HCT116 (cell line): ENCODE results near the gene CPNE5. TPM values are rescaled to one million over a fixed set of nuclear protein-coding genes. Genes with fewer than 3 reads are reported as not detected.

ENCODE experiments used
- ATAC-seq: fragments of 200-7000 bp; cut with Tn5 transposase; 2 replicates; pipeline ENCODE4 v1.9.1; 2020; ENCODE audit warnings: mild to moderate bottlenecking, moderate library complexity
- BruUV-seq: library from RNA; stranded (reverse); fragments of 400-500 nt; replicated peaks from 2 replicates; lab custom pipeline; 2021; lab: Mats Ljungman, UMichigan
- CTCF ChIA-PET: fragments of 300-600 bp; sonication (Branson Sonifier 250); formaldehyde crosslinking; loops from one replicate; lab custom pipeline; 2021; ENCODE audit warnings: antibody characterized with exemption; lab: Charles Lee
- POLR2A ChIA-PET: fragments of 300-600, 350-600 bp; sonication (Branson Sonifier 250); formaldehyde crosslinking; loops from one replicate; lab custom pipeline; 2021; ENCODE audit warnings: antibody characterized with exemption; lab: Charles Lee
- RAD21 ChIA-PET, 2 experiments: fragments of 300-600 bp; sonication (Branson Sonifier 250); formaldehyde crosslinking; loops; one replicate each; lab custom pipeline; 2023; ENCODE audit warnings: low total read pairs in 2 of 2; ENCODE audit not compliant: uncharacterized antibody in 2 of 2, unreplicated experiment in 2 of 2, low non-redundant PET in 1 of 2; lab: Charles Lee
- DNase-seq: peaks from one replicate; pipeline ENCODE4 v3.0.0-alpha.2; 2010; ENCODE audit warnings: low read depth, low spot score
- H2AFZ ChIP-seq: fragments of 200-600 bp; shearing (Covaris generic), sonication (generic); 2 replicates; pipeline ENCODE4 v1.6.1; 2017; ENCODE audit warnings: low read depth, mixed run types, mixed read lengths, antibody characterized with exemption, low read length; ENCODE audit not compliant: poor library complexity, severe bottlenecking
- H3K27ac ChIP-seq: 2 replicates; pipeline ENCODE4 v1.5.1; 2012; ENCODE audit warnings: low read depth, low read length
- H3K27me3 ChIP-seq: fragments of 200-600 bp; sonication (generic); 2 replicates; pipeline ENCODE4 v1.6.1; 2016; ENCODE audit warnings: mixed run types, low read length, mixed read lengths; ENCODE audit not compliant: insufficient read depth
- H3K36me3 ChIP-seq, 2 experiments: fragments of 200-500 bp in 1 of 2; fragments of 200-600 bp in 1 of 2; sonication (Bioruptor generic) in 1 of 2; sonication (generic) in 1 of 2; 2 replicates each; pipeline versions ENCODE4 v1.5.1 to v1.6.1; 2014 to 2016; ENCODE audit warnings: low read length in 2 of 2, inconsistent platforms in 1 of 2, mixed read lengths in 1 of 2, mixed run types in 1 of 2; ENCODE audit not compliant: insufficient read depth in 2 of 2, control insufficient read depth in 1 of 2
- H3K4me1 ChIP-seq, 2 experiments: fragments of 200-600 bp in 1 of 2; sonication (generic) in 1 of 2; 2 replicates each; pipeline versions ENCODE4 v1.5.1 to v1.6.1; 2012 to 2017; ENCODE audit warnings: low read length in 2 of 2, inconsistent platforms in 1 of 2, mild to moderate bottlenecking in 1 of 2, mixed read lengths in 1 of 2, mixed run types in 1 of 2, moderate library complexity in 1 of 2; ENCODE audit not compliant: insufficient read depth in 2 of 2, control insufficient read depth in 1 of 2
- H3K4me2 ChIP-seq: fragments of 200-600 bp; sonication (generic); 2 replicates; pipeline ENCODE4 v1.6.1; 2017; ENCODE audit warnings: mixed run types, low read length, mixed read lengths
- H3K4me3 ChIP-seq, 2 experiments: fragments of 200-600 bp in 1 of 2; sonication (generic) in 1 of 2; replicated peaks in 1 of 2; 2 replicates each; pipeline ENCODE4 v1.5.1; 2011 to 2016; ENCODE audit warnings: low read length in 2 of 2, control low read depth in 1 of 2, low read depth in 1 of 2, mild to moderate bottlenecking in 1 of 2, mixed read lengths in 1 of 2, mixed run types in 1 of 2
- H3K79me2 ChIP-seq: fragments of 200-600 bp; sonication (generic); 2 replicates; pipeline ENCODE4 v1.6.1; 2017; ENCODE audit warnings: mild to moderate bottlenecking, mixed run types, low read length, moderate library complexity, mixed read lengths; ENCODE audit not compliant: insufficient read depth
- H3K9ac ChIP-seq: fragments of 200-600 bp; sonication (generic); 2 replicates; pipeline ENCODE4 v1.6.1; 2016; ENCODE audit warnings: low read length, mixed read lengths
- H3K9me2 ChIP-seq: fragments of 200-600 bp; sonication (generic), shearing (Covaris generic); 2 replicates; pipeline ENCODE4 v1.6.1; 2017; ENCODE audit warnings: mixed run types, mild to moderate bottlenecking, moderate library complexity; ENCODE audit not compliant: insufficient read depth
- H3K9me3 ChIP-seq, 2 experiments: fragments of 200-500 bp in 1 of 2; fragments of 200-600 bp in 1 of 2; sonication (Bioruptor generic) in 1 of 2; sonication (generic) in 1 of 2; 2 replicates each; pipeline ENCODE4 v1.6.1; 2014 to 2017; ENCODE audit warnings: low read length in 2 of 2, mixed read lengths in 2 of 2, inconsistent platforms in 1 of 2, low read depth in 1 of 2, mild to moderate bottlenecking in 1 of 2, mixed run types in 1 of 2, moderate library complexity in 1 of 2; ENCODE audit not compliant: control insufficient read depth in 1 of 2, insufficient read depth in 1 of 2
- H4K20me1 ChIP-seq: fragments of 200-600 bp; sonication (generic), shearing (Covaris generic); 2 replicates; pipeline ENCODE4 v1.6.1; 2017; ENCODE audit warnings: mixed run types, mild to moderate bottlenecking, moderate library complexity; ENCODE audit not compliant: insufficient read depth
- ATF3 ChIP-seq: IDR thresholded peaks from 2 replicates; pipeline ENCODE4 v1.6.1; 2012
- CEBPB ChIP-seq: IDR thresholded peaks from 2 replicates; pipeline ENCODE4 v1.6.1; 2012; ENCODE audit warnings: low read depth
- EGR1 ChIP-seq: IDR thresholded peaks from 2 replicates; pipeline ENCODE4 v1.6.1; 2012; ENCODE audit warnings: low read depth
- ELF1 ChIP-seq: IDR thresholded peaks from 2 replicates; pipeline ENCODE4 v1.6.1; 2012; ENCODE audit warnings: low read depth, borderline replicate concordance
- EZH2phosphoT487 ChIP-seq: fragments of 200-600 bp; IDR thresholded peaks from 2 replicates; pipeline ENCODE4 v1.6.1; 2018; ENCODE audit warnings: antibody characterized with exemption, borderline replicate concordance
- FOSL1 ChIP-seq: IDR thresholded peaks from 2 replicates; pipeline ENCODE4 v1.6.1; 2012; ENCODE audit warnings: low read depth
- JUND ChIP-seq: IDR thresholded peaks from 2 replicates; pipeline ENCODE4 v1.6.1; 2012
- POLR2A ChIP-seq: IDR thresholded peaks from 2 replicates; pipeline ENCODE4 v1.7.0; 2011; ENCODE audit warnings: borderline replicate concordance; ENCODE audit not compliant: insufficient read depth, insufficient read length; ENCODE audit errors: extremely low read depth
- POLR2AphosphoS5 ChIP-seq: IDR thresholded peaks from 2 replicates; pipeline ENCODE4 v1.6.1; 2011; ENCODE audit warnings: mild to moderate bottlenecking, low read depth, low read length, moderate library complexity
- RAD21 ChIP-seq: IDR thresholded peaks from 2 replicates; pipeline ENCODE4 v1.6.1; 2012; ENCODE audit warnings: low read depth, mild to moderate bottlenecking
- SIN3A ChIP-seq: IDR thresholded peaks from 2 replicates; pipeline ENCODE4 v1.6.1; 2012; ENCODE audit warnings: low read depth
- SP1 ChIP-seq: IDR thresholded peaks from 2 replicates; pipeline ENCODE4 v1.6.1; 2012; ENCODE audit warnings: low read depth
- SRF ChIP-seq: IDR thresholded peaks from 2 replicates; pipeline ENCODE4 v1.6.1; 2012; ENCODE audit warnings: low read depth
- TCF7L2 ChIP-seq: IDR thresholded peaks from 2 replicates; pipeline ENCODE4 v1.7.0; 2011; ENCODE audit warnings: borderline replicate concordance, inconsistent platforms; ENCODE audit not compliant: insufficient read depth, insufficient read length; ENCODE audit errors: extremely low read depth
- YY1 ChIP-seq: IDR thresholded peaks from 2 replicates; pipeline ENCODE4 v1.6.1; 2011; ENCODE audit warnings: low read length, low read depth, moderate library complexity, mild to moderate bottlenecking; ENCODE audit not compliant: insufficient replicate concordance; ENCODE audit errors: extremely low read depth
- ZBTB33 ChIP-seq: IDR thresholded peaks from 2 replicates; pipeline ENCODE4 v1.6.1; 2011; ENCODE audit warnings: mild to moderate bottlenecking, low read length, moderate library complexity; ENCODE audit not compliant: insufficient replicate concordance; ENCODE audit errors: extremely low read depth
- ZFX ChIP-seq: fragments of 450-650 bp; IDR thresholded peaks from 2 replicates; pipeline ENCODE4 v1.6.1; 2017
- ZNF274 ChIP-seq: fragments of 200-500 bp; sonication (Bioruptor generic); IDR thresholded peaks from 2 replicates; pipeline ENCODE4 v1.6.1; 2014; ENCODE audit warnings: mild to moderate bottlenecking, low read depth, low read length, inconsistent platforms
- intact Hi-C: fragments of 100-400 bp; cut with micrococcal nuclease; formaldehyde crosslinking; loops from 2 replicates; pipeline ENCODE4 v1.10.0; 2022
- total RNA-seq: library from RNA; stranded (reverse); gene quantifications from one replicate; pipeline ENCODE4 v1.2.1, GENCODE V29; 2021; ENCODE audit not compliant: unreplicated experiment
- TF ChIP-seq, protein P1 (sequence below), 3 experiments: fragments of 200-600 bp in 1 of 3; sonication (generic) in 1 of 3; IDR thresholded peaks in 2 of 3; conservative IDR thresholded peaks in 1 of 3; 2 replicates each; pipeline ENCODE4 v1.5.1; 2012 to 2017; ENCODE audit warnings: low read depth in 2 of 3, low read length in 2 of 3, antibody characterized with exemption in 1 of 3, borderline replicate concordance in 1 of 3, control low read depth in 1 of 3, mild to moderate bottlenecking in 1 of 3, mixed read lengths in 1 of 3, mixed run types in 1 of 3, moderate library complexity in 1 of 3; ENCODE audit not compliant: insufficient read depth in 1 of 3
- TF ChIP-seq, protein P2 (sequence below): IDR thresholded peaks from 2 replicates; pipeline ENCODE4 v1.6.1; 2012

CPNE5 gene
- total RNA-seq, 1 experiment from 2014 or later, result not detected

GRCh38 chr6:36817847-36818246, 21.4 kb downstream of the CPNE5 start:
- peaks cover 4 to 8% of the 10 kb centered on the region in 2 experiments; a peak in 3 of 4 replicates for H3K4me1 ChIP-seq
- POLR2A ChIA-PET, result no interaction called here
- H3K4me3 ChIP-seq, result no peak overlapping the region
- no peaks in the 10 kb centered on the region for H3K9me2 ChIP-seq
- no peak overlapping the region for H2AFZ ChIP-seq
- H3K9me3 ChIP-seq, result no peaks in the 10 kb centered on the region
- no peaks in the 10 kb centered on the region for H3K36me3 ChIP-seq
- no TSS peak for BruUV-seq
- H3K4me2 ChIP-seq, result no peak overlapping the region
- intact Hi-C loops, result no loop called here
- CTCF ChIA-PET, result no interaction called here
- H3K9ac ChIP-seq, result no peak overlapping the region
- TF ChIP-seq POLR2A (no peak), RAD21 (no peak), SIN3A (no peak), SP1 (no peak), CEBPB (no peak), FOSL1 (no peak), ATF3 (no peak), SRF (no peak), JUND (no peak), ZFX (no peak), EZH2phosphoT487 (no peak), ELF1 (no peak), ZNF274 (no peak), POLR2AphosphoS5 (no peak), EGR1 (no peak), TCF7L2 (no peak), ZBTB33 (no peak), YY1 (no peak)
- TF ChIP-seq, protein P1, sequence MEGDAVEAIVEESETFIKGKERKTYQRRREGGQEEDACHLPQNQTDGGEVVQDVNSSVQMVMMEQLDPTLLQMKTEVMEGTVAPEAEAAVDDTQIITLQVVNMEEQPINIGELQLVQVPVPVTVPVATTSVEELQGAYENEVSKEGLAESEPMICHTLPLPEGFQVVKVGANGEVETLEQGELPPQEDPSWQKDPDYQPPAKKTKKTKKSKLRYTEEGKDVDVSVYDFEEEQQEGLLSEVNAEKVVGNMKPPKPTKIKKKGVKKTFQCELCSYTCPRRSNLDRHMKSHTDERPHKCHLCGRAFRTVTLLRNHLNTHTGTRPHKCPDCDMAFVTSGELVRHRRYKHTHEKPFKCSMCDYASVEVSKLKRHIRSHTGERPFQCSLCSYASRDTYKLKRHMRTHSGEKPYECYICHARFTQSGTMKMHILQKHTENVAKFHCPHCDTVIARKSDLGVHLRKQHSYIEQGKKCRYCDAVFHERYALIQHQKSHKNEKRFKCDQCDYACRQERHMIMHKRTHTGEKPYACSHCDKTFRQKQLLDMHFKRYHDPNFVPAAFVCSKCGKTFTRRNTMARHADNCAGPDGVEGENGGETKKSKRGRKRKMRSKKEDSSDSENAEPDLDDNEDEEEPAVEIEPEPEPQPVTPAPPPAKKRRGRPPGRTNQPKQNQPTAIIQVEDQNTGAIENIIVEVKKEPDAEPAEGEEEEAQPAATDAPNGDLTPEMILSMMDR (IDR thresholded peaks at IDR 0.05 in 2 of 3, conservative IDR thresholded peaks at IDR 0.05 in 1 of 3; ENCODE audit: borderline replicate concordance in 1 of 3, insufficient read depth in 1 of 3, low read depth in 2 of 3, low read length in 2 of 3), result no peak
- TF ChIP-seq, protein P2, sequence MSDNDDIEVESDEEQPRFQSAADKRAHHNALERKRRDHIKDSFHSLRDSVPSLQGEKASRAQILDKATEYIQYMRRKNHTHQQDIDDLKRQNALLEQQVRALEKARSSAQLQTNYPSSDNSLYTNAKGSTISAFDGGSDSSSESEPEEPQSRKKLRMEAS, result no peak
- TF ChIP-seq, all 23 proteins: peak for 0
- RAD21 ChIA-PET, result no interaction called here
- Histone ChIP-seq H3K27me3 (no peaks in the 10 kb centered on the region), H3K27ac (no peak overlapping the region), H3K79me2 (no peaks in the 10 kb centered on the region), H4K20me1 (no peaks in the 10 kb centered on the region)
- ATAC-seq (no peak), DNase-seq (no peak)
